Activated CD4-positive, alpha-beta memory T cell treated with anti-CD3 and anti-CD28 coated beads, Interleukin-2, amount 10 ng/mL, durations not matched to agents 7 days and 5 days (primary cell): ENCODE results near the gene CACNA1C. TPM values are rescaled to one million over a fixed set of nuclear protein-coding genes. Genes with fewer than 3 reads are reported as not detected.
"Not testable (repeated sequence)": the region's sequence is repeated elsewhere in the genome, so short reads cannot be mapped to it uniquely, and the experiment has no call there.

ENCODE experiments used
- CTCF ChIA-PET: fragments of 350-600 bp; sonication (Branson Sonifier 250); formaldehyde crosslinking; loops from one replicate; lab custom pipeline; 2021; ENCODE audit warnings: antibody characterized with exemption, inconsistent platforms; lab: Charles Lee
- POLR2A ChIA-PET: fragments of 350-600 bp; sonication (Branson Sonifier 250); formaldehyde crosslinking; loops from one replicate; lab custom pipeline; 2021; ENCODE audit warnings: antibody characterized with exemption; lab: Charles Lee
- DNase-seq: peaks from one replicate; pipeline ENCODE4 v3.0.0-alpha.2; 2020
- H3K27ac Mint-ChIP-seq: one replicate; pipeline ENCODE4 v1.8.0; 2021; ENCODE audit warnings: mild to moderate bottlenecking, mixed read lengths
- H3K27me3 Mint-ChIP-seq: one replicate; pipeline ENCODE4 v1.8.0; 2021; ENCODE audit warnings: mixed read lengths
- H3K36me3 Mint-ChIP-seq: one replicate; pipeline ENCODE4 v1.8.0; 2021; ENCODE audit warnings: low read depth, mixed read lengths
- H3K4me1 Mint-ChIP-seq: one replicate; pipeline ENCODE4 v1.8.0; 2021; ENCODE audit warnings: mixed read lengths
- H3K4me3 Mint-ChIP-seq: one replicate; pipeline ENCODE4 v1.8.0; 2021; ENCODE audit warnings: mild to moderate bottlenecking, mixed read lengths
- H3K9me3 Mint-ChIP-seq: one replicate; pipeline ENCODE4 v1.8.0; 2021; ENCODE audit warnings: mixed read lengths
- total RNA-seq, 2 experiments: library from RNA; stranded (reverse); gene quantifications; one replicate each; pipeline ENCODE4 v1.2.3, GENCODE V29; 2021

Gene CACNA1C
- total RNA-seq, 2 experiments from 2014 or later = 0.30 TPM

- H3K9me3 Mint-ChIP-seq = no peaks in the 10 kb centered on the region
- peaks cover 2% of the 10 kb centered on the region for H3K27me3 Mint-ChIP-seq
- ChIA-PET POLR2A (no interaction called here), CTCF (no interaction called here)
- H3K4me3 Mint-ChIP-seq = no peak overlapping the region
- no peaks in the 10 kb centered on the region for H3K4me1 Mint-ChIP-seq
- DNase-seq = no peak
- H3K36me3 Mint-ChIP-seq = no peaks in the 10 kb centered on the region
- H3K27ac Mint-ChIP-seq = no peak overlapping the region
Observed at GRCh38 chr12:2126676-2127406, 74.1 kb downstream of the CACNA1C start.

- H3K4me1 Mint-ChIP-seq = no peaks in the 10 kb centered on the region
- H3K36me3 Mint-ChIP-seq = no peaks in the 10 kb centered on the region
- DNase-seq = no peak
- no peak overlapping the region for H3K27ac Mint-ChIP-seq
- no peak overlapping the region for H3K4me3 Mint-ChIP-seq
- peaks cover 2% of the 10 kb centered on the region for H3K27me3 Mint-ChIP-seq
- ChIA-PET CTCF (no interaction called here), POLR2A (no interaction called here)
- H3K9me3 Mint-ChIP-seq = no peaks in the 10 kb centered on the region
Observed at GRCh38 chr12:2129076-2129475, 76.3 kb downstream of the CACNA1C start.

- H3K9me3 Mint-ChIP-seq, H3K27me3 Mint-ChIP-seq, CTCF ChIA-PET, DNase-seq, H3K36me3 Mint-ChIP-seq, POLR2A ChIA-PET, H3K4me1 Mint-ChIP-seq, H3K27ac Mint-ChIP-seq, H3K4me3 Mint-ChIP-seq: not testable (repeated sequence)
Observed at GRCh38 chr12:2135661-2136418, 83.1 kb downstream of the CACNA1C start.

GRCh38 chr12:2136901-2137300, 84.1 kb downstream of the CACNA1C start:
- Mint-ChIP-seq H3K27ac (no peak overlapping the region), H3K4me3 (no peak overlapping the region), H3K27me3 (no peaks in the 10 kb centered on the region), H3K9me3 (no peaks in the 10 kb centered on the region), H3K36me3 (no peaks in the 10 kb centered on the region), H3K4me1 (no peaks in the 10 kb centered on the region)
- ChIA-PET POLR2A (no interaction called here), CTCF (no interaction called here)
- DNase-seq = no peak

GRCh38 chr12:2137711-2138110, 84.9 kb downstream of the CACNA1C start:
- no peaks in the 10 kb centered on the region for H3K36me3 Mint-ChIP-seq
- no peaks in the 10 kb centered on the region for H3K4me1 Mint-ChIP-seq
- no peak for DNase-seq
- POLR2A ChIA-PET = no interaction called here
- H3K27me3 Mint-ChIP-seq = no peaks in the 10 kb centered on the region
- H3K27ac Mint-ChIP-seq = no peak overlapping the region
- no peaks in the 10 kb centered on the region for H3K9me3 Mint-ChIP-seq
- CTCF ChIA-PET = interaction anchor here (0.7 kb wide), 1 partner anchor 10 kb away, joined by 3 read pairs; no protein-coding TSS in a partner anchor
- no peak overlapping the region for H3K4me3 Mint-ChIP-seq

- Mint-ChIP-seq H3K27ac (no peak overlapping the region), H3K27me3 (no peaks in the 10 kb centered on the region), H3K4me1 (no peaks in the 10 kb centered on the region), H3K4me3 (no peak overlapping the region), H3K9me3 (no peaks in the 10 kb centered on the region), H3K36me3 (no peaks in the 10 kb centered on the region)
- ChIA-PET CTCF (interaction anchor here (0.7 kb wide), 1 partner anchor 11 kb away, joined by 3 read pairs; no protein-coding TSS in a partner anchor), POLR2A (no interaction called here)
- no peak for DNase-seq
Observed at GRCh38 chr12:2138294-2138693, 85.5 kb downstream of the CACNA1C start.

GRCh38 chr12:2138871-2139308, 86.1 kb downstream of the CACNA1C start:
- Mint-ChIP-seq H3K4me3 (no peak overlapping the region), H3K36me3 (no peaks in the 10 kb centered on the region), H3K27me3 (peaks cover 3% of the 10 kb centered on the region), H3K9me3 (no peaks in the 10 kb centered on the region), H3K4me1 (no peaks in the 10 kb centered on the region), H3K27ac (no peak overlapping the region)
- POLR2A ChIA-PET = no interaction called here
- CTCF ChIA-PET = no interaction called here
- no peak for DNase-seq

GRCh38 chr12:2139651-2140050, 86.9 kb downstream of the CACNA1C start:
- CTCF ChIA-PET = no interaction called here
- no peaks in the 10 kb centered on the region for H3K4me1 Mint-ChIP-seq

GRCh38 chr12:2140858-2141519, 88.2 kb downstream of the CACNA1C start:
- CTCF ChIA-PET = no interaction called here
- no peak for DNase-seq
- POLR2A ChIA-PET = interaction anchor here (0.5 to 1.0 kb wide), 2 partner anchors 15 to 275 kb away, joined by 3 read pairs; no protein-coding TSS in a partner anchor
- Mint-ChIP-seq H3K9me3 (no peaks in the 10 kb centered on the region), H3K27me3 (peaks cover 12% of the 10 kb centered on the region), H3K4me3 (no peak overlapping the region), H3K36me3 (no peaks in the 10 kb centered on the region), H3K4me1 (no peaks in the 10 kb centered on the region), H3K27ac (no peak overlapping the region)

More at GRCh38 chr12:2139651-2140050, 86.9 kb downstream of the CACNA1C start:
- H3K9me3 Mint-ChIP-seq = no peaks in the 10 kb centered on the region
- H3K27ac Mint-ChIP-seq = no peak overlapping the region
- peaks cover 7% of the 10 kb centered on the region for H3K27me3 Mint-ChIP-seq
- POLR2A ChIA-PET = no interaction called here
- no peak overlapping the region for H3K4me3 Mint-ChIP-seq
- H3K36me3 Mint-ChIP-seq = no peaks in the 10 kb centered on the region
- DNase-seq = no peak

GRCh38 chr12:2142068-2142467, 89.3 kb downstream of the CACNA1C start:
- Mint-ChIP-seq H3K27me3 (peaks cover 16% of the 10 kb centered on the region), H3K4me1 (no peaks in the 10 kb centered on the region), H3K9me3 (no peaks in the 10 kb centered on the region), H3K27ac (no peak overlapping the region), H3K4me3 (no peak overlapping the region), H3K36me3 (no peaks in the 10 kb centered on the region)
- POLR2A ChIA-PET = no interaction called here
- CTCF ChIA-PET = no interaction called here
- DNase-seq = no peak

GRCh38 chr12:2144951-2145350, 92.2 kb downstream of the CACNA1C start:
- Mint-ChIP-seq H3K4me3 (no peak overlapping the region), H3K36me3 (no peaks in the 10 kb centered on the region), H3K9me3 (peaks cover 2% of the 10 kb centered on the region), H3K27ac (no peak overlapping the region), H3K4me1 (no peaks in the 10 kb centered on the region), H3K27me3 (peaks cover 33% of the 10 kb centered on the region)
- DNase-seq = no peak
- ChIA-PET CTCF (interaction anchor here (1.1 kb wide), 1 partner anchor 205 kb away, joined by 3 read pairs; no protein-coding TSS in a partner anchor), POLR2A (no interaction called here)

GRCh38 chr12:2145433-2145998, 92.7 kb downstream of the CACNA1C start:
- peaks cover 2% of the 10 kb centered on the region for H3K9me3 Mint-ChIP-seq
- no peaks in the 10 kb centered on the region for H3K4me1 Mint-ChIP-seq
- no peak for DNase-seq
- POLR2A ChIA-PET = no interaction called here
- H3K4me3 Mint-ChIP-seq = no peak overlapping the region
- peaks cover 36% of the 10 kb centered on the region for H3K27me3 Mint-ChIP-seq
- CTCF ChIA-PET = interaction anchor here (1.1 kb wide), 1 partner anchor 206 kb away, joined by 3 read pairs; no protein-coding TSS in a partner anchor
- no peak overlapping the region for H3K27ac Mint-ChIP-seq
- H3K36me3 Mint-ChIP-seq = no peaks in the 10 kb centered on the region

GRCh38 chr12:2147335-2147734, 94.5 kb downstream of the CACNA1C start:
- Mint-ChIP-seq H3K27ac (no peak overlapping the region), H3K9me3 (peaks cover 2% of the 10 kb centered on the region)

More at GRCh38 chr12:2147335-2147734, 94.5 kb downstream of the CACNA1C start:
- no peaks in the 10 kb centered on the region for H3K36me3 Mint-ChIP-seq
- ChIA-PET POLR2A (no interaction called here), CTCF (no interaction called here)
- H3K4me1 Mint-ChIP-seq = peaks cover 8% of the 10 kb centered on the region
- DNase-seq = no peak
- H3K27me3 Mint-ChIP-seq = peaks cover 40% of the 10 kb centered on the region
- H3K4me3 Mint-ChIP-seq = no peak overlapping the region
